Stimulated activated CD8-positive, alpha-beta memory T cell treated with anti-CD3 and anti-CD28 coated beads, Interleukin-4, amount 100 ng/mL, for 1 hour (primary cell): Measurements from ENCODE around the gene CFLAR.
"Not testable (repeated sequence)": the region's sequence is repeated elsewhere in the genome, so short reads cannot be mapped to it uniquely, and the experiment has no call there.

ENCODE experiments used
- DNase-seq, 2 donors: peaks; one replicate each; pipeline ENCODE4 v3.0.0-alpha.2; 2020; ENCODE audit warnings: low read depth in 2 of 2, low spot score in 1 of 2

The CFLAR gene

DNA sequence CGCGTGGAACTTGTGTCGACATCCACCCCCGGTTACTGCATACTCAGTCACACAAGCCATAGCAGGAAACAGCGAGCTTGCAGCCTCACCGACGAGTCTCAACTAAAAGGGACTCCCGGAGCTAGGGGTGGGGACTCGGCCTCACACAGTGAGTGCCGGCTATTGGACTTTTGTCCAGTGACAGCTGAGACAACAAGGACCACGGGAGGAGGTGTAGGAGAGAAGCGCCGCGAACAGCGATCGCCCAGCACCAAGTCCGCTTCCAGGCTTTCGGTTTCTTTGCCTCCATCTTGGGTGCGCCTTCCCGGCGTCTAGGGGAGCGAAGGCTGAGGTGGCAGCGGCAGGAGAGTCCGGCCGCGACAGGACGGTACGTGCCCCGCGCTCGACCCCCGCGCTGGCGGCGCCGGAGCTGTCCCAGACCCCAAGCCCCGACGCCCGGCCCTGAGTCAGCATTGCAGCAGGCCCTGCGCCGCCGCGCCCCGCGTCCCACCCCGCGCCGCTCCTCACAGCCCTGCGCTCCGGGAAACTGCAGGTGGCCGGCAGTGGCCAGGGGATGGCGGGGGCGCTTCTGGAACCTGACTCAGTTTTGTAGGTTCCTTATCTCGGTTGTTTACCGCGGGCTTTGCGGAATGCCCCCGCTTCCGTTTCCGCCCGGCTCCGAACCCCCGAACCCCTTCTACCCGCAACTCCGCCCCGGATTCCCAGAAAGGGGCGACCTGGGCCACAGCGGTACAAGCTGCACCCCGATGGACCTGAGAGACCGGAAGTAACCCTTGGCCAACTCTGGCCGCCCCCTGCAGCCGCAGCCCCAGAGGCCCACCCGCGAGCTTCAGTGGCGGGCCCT, at the start of gene CFLAR:
Gene CFLAR (plus strand): TSS at position 50 of the 844 bp plus-strand sequence. CDS start 13,702 bp downstream, outside the sequence.
- peak; percentile 60 to 66 for DNase-seq

DNA sequence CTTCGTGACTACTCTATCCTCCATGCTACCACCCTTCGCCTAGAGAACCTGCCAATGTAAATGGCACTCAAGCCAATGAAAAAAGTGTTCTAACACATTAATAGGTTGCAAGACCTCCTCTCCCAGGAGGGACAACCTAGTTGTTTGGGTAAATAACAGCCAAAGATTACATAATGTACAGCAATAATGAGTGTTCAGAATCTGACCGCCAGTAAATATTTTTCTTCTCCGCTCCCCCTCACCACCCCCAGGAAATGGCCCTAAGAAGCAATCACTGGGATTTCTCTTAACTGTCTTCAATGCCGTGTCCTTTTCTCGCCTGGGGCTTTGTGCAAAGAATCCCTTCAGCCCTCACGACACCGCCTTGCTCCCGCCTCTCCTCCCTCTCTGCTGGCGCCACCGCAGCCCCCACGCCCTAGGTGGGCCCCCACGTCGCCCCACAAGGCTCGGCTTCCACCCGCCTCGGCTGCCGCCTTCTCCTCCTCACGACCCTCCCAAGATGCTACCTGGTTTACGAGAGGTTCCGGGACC, 45.0 kb upstream of the CFLAR start:
- no peak for DNase-seq

- peak; percentile 82 to 88 for DNase-seq
Observed at GRCh38 chr2:201071479-201072200, 44.3 kb upstream of the CFLAR start, which contains the start of the genes HYCC2 and NDUFB3. Gene HYCC2, minus strand, starts transcription at chr2:201071671. Its CDS starts 47,662 bp downstream, at chr2:201024009. Gene NDUFB3, plus strand, starts transcription at chr2:201072001. Its CDS starts 6,882 bp downstream, at chr2:201078883.

- no peak for DNase-seq
Observed at GRCh38 chr2:201072201-201072530, 43.8 kb upstream of the CFLAR start.

DNA sequence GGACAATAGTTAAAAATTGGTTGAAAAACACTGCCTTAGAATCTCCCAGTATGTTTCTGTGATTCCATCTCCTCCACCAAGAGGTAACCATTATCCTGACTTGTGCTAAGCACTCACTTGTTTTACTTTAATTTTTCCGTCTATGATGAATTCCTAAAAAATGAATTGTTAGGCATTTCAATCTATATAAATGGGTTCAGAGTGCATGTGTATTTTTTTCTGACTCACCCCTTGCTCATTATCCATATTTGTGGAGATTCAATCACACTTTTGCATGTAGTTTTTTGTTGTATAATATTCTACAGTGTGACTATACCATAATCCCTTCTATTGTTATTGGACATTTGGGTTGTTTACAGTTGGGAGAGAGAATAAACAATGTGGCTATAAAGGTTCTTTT, 42.9 kb upstream of the CFLAR start:
- DNase-seq = no peak

- no peak for DNase-seq
Observed at GRCh38 chr2:201074996-201075395, 41.0 kb upstream of the CFLAR start.

DNA sequence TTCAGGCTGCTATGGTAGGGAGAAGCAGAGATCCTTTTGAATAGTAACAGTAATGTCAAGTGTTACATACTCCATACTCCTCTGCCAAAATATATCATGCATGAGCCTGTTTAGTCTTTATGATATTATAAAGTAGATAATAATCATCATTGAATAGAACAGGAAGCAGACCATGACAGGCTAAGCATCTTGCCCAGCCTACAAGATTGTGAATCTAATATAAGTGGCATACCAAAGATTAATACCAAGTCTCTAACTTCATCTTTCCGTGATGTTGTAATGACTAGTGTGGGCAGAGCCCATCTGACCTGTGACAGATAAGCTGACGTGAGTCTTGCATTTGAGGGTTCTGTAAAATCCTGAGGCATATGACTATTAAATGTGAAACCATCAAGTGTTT, 31.1 kb upstream of the CFLAR start:
- no peak for DNase-seq

DNA sequence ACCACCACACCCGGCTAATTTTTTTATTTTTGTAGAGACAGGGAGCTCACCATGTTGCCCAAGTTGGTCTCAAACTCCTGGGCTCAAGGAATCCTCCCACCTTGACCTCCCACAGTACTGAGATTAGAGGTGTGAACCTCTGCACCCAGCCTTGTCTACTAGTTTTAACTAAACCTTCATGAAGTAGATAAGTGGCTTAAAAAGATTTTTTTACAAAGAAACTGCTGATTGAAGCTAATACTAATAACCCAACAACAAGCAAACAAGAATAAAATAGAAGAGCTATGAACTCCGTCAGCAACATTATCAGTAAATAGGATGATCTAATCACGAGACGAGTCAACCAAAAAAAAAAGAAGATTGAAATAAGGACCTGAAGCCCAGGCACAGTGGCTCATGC, 25.4 kb upstream of the CFLAR start:
- no peak for DNase-seq

DNA sequence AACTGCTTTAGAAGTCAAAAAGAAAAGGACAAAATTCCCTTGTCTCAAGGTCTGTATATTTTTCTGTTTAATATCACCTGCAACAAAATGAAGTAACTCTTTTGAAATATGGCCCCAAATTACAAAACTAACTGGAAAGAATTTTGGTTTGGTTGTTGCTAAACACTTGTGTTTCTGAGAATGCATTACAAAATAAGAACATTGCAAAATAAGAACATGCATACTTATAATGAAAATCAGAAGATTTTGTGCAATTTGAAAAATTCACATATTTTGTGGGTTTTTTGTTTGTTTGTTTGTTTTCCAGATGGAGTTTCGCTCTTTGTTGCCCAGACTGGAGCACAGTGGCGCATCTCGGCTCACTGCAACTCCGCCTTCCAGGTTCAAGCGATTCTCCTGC, 22.4 kb upstream of the CFLAR start:
- DNase-seq = no peak

DNA sequence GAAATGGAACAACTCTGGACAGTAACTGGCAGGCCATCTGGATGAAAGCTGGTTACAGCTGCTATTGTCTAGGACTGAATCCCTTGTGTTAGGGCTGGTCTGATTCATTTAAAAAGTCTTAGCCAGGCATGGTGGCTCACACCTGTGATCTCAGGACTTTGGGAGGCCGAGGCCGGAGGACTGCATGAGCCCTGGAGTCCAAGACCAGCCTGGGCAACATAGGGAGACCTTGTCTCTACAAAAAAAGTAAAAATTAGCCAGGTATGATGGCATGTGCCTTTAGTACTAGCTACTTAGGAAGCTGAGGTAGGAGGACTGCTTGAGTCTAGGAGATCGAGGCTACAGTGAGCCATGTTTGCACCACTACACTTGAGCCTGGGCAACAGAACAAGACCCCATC, 15.5 kb upstream of the CFLAR start:
- no peak for DNase-seq

DNA sequence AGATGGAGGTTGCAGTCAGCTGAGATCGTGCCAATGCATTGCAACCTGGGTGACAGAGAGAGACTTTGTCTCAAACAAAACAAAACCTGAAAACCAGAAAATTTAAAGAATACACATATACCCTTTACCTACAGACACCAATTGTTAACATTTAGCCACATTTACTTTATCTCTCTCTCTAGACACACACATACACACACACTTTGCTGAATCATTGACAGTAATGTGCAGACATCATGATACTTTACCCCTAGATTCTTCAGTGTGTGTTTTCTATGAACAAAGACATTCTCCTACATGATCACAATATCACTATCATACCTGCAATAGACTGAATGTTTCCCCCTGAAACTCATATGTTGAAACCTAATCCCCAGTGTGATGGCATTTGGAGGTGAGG, 10.2 kb upstream of the CFLAR start:
- no peak for DNase-seq

GRCh38 chr2:201107624-201108023, 8.3 kb upstream of the CFLAR start:
- DNase-seq = no peak

GRCh38 chr2:201108341-201108740, 7.6 kb upstream of the CFLAR start:
- DNase-seq = no peak

DNA sequence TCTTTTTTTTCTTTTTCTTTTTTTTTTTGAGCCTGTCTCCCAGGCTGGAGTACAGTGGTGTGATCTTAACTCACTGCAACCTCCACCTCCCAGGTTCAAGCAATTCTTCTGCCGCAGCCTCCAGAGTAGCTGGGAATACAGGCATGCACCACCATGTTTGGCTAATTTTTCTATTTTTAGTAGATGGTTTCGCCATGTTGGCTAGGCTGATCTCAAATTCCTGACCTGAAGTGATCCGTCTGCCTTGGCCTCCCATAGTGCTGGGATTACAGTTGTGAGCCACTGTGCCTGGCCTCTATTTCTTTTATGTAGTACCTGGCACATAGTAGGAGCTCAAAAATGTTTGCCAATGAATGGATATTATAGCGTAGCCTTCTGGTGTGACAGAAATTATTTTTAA, 6.8 kb upstream of the CFLAR start:
- no peak for DNase-seq

- no peak for DNase-seq
Observed at GRCh38 chr2:201110615-201111014, 5.3 kb upstream of the CFLAR start.

- no peak for DNase-seq
Observed at GRCh38 chr2:201111096-201111495, 4.9 kb upstream of the CFLAR start.

DNA sequence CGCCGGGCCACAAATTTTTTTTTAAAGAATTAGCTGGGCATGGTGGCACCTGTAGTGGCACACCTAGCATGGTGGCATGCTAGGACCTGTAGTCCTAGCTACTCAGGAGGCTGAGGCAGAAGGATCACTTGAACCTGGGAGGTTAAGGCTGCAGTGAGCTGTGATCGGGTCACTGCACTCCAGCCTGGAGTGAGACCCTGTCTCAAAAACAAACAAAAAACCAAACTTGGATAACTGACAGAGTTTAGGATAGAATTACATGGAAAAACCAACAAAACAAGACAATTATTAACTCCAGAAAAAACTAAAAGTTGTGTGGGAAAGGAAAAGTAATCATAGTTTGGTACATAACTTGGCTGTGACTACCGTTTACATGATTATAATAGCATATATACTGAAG, 1.6 kb upstream of the CFLAR start:
- DNase-seq = no peak

DNA sequence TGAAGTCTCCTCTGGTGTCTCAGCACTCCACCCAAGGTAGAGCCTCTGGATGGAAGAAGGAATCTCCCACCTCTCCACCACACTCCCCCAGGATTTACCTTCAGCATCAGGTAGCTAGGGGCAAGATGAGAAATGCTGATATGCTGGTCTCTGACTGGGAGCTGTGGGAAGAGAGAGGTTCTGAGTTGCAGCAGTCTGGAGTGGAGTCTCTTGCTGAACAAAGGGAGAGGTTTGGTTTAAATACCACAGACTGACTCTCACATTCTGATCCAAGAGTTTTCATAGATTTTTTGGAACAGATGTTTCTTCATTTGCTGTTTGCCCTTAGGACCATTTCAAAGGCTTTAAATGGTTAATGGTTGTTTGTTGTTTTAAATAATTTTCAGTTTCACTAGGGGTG, 1.1 kb upstream of the CFLAR start:
- no peak for DNase-seq

DNA sequence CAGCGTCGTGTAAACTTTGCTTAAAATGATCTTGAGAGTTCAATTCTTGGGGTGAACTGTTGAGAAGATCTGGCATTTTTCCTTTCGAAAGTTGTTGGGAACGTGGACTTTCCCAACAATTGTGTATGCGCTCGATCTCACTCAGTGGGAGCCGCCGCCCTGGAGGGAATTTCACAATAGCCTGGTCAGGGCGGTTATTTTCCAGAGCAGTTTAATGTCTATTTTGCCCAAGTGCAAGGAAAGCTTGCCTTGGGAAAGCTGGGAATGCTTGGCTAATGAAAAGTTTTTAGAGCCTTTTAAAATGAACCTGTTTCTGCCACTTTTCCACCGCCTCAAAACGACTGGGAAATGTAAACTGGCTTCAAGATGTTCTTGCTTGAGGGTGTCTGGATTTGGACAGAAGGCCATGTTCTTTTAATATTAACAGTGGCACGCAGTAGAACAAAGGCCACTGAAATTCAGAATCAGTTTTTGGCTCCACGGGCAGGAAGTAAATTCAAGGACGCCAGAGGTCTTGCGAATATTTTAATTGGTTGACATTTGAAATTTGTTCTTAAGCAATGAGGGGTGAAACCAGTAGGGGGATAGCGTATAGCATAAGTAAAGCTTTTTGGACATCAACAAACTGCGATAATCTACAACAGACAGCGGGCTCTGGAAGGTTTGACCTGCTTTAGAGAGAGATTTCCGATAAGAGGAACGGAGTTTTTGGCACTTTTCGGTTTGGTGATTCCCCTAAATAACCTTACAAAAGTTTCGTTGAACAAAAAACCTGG, 1.2 kb downstream of the CFLAR start:
- no peak for DNase-seq

GRCh38 chr2:201117735-201118094, 1.8 kb downstream of the CFLAR start:
- DNase-seq = not testable (repeated sequence)
